VCaP (cell line): Measurements from ENCODE around the gene SMOC2.

Experiments
- H3K27ac ChIP-seq: fragments of 450-650 bp; 2 replicates; pipeline ENCODE4 v1.5.1; 2017
- TF ChIP-seq, protein P1 (sequence below): fragments of 450-650 bp; conservative IDR thresholded peaks from 2 replicates; pipeline ENCODE4 v1.5.1; 2017; ENCODE audit warnings: mild to moderate bottlenecking, moderate library complexity

The SMOC2 gene

DNA sequence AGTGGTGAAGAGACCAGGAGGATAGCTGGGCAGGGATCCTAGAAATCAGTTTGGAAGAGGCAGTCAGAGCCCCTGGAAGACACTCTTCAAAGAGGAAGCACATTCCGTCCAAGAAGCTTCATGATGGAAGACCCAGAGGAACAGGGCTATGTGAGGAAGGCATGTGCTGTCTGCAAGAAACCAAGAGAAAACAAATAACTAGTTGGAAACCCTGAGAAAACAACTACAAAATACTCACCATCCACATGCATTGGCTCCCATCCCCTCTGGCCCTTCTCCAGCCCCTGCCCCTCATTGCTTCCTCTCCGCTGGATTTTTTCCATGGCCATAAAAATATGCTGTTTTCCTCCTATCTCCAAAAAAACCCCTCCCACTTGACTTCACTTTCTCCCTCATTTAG, 40.9 kb upstream of the SMOC2 start:
- TF ChIP-seq, protein P1, sequence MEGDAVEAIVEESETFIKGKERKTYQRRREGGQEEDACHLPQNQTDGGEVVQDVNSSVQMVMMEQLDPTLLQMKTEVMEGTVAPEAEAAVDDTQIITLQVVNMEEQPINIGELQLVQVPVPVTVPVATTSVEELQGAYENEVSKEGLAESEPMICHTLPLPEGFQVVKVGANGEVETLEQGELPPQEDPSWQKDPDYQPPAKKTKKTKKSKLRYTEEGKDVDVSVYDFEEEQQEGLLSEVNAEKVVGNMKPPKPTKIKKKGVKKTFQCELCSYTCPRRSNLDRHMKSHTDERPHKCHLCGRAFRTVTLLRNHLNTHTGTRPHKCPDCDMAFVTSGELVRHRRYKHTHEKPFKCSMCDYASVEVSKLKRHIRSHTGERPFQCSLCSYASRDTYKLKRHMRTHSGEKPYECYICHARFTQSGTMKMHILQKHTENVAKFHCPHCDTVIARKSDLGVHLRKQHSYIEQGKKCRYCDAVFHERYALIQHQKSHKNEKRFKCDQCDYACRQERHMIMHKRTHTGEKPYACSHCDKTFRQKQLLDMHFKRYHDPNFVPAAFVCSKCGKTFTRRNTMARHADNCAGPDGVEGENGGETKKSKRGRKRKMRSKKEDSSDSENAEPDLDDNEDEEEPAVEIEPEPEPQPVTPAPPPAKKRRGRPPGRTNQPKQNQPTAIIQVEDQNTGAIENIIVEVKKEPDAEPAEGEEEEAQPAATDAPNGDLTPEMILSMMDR: no peak

DNA sequence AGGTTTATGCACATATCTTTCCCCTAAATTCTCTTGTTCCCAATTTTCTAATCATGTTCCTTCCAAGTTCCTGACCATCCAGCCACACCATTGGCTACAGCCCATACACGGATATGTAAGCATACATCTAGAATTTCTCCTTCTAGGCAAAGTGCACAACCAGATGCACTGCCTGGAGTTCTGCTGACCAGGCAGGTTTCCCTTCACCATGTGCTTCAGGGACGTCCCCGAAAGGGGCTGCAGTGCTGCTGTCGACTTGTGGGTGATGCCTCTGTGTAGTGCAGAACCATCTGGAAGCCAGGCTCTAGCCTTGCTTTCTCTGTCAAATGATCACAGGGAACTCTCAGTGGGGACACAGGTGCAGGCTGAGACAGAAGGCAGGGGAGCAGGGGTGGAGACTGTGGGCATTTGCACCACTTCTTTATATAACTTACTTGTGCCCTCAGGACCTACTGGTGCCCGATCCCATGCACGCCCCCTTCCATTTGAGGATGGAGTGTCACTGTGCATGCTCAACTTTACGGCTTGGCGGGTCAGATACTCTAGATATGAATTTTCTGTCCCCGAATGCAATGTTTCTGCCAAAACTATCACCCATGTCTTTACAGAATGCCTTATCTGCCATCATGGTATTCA, 37.5 kb upstream of the SMOC2 start:
- TF ChIP-seq, protein P1: no peak
- H3K27ac ChIP-seq: no peak overlapping the region

More for the DNA sequence above, 40.9 kb upstream of the SMOC2 start:
- H3K27ac ChIP-seq: no peak overlapping the region

DNA sequence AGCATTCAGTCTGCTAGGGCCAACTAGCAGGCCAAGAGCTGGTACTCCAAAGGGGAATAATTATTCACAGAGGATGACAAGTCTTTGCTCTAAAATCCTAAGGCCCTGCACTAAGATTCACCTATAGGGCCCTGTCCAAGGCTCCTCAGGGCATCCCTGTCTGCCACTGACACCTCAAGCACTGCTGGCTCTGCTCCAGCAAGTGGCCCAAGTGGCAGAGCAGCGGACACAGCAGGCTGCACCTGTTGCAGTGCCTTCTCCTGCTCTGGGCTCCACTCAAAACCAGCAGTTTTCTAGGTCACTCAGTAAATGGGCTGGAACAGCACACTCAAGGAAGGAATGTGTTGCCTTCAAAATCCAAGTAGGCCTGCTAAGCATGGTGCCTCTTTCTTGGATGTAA, 36.4 kb upstream of the SMOC2 start:
- TF ChIP-seq, protein P1: no peak
- H3K27ac ChIP-seq: no peak overlapping the region

DNA sequence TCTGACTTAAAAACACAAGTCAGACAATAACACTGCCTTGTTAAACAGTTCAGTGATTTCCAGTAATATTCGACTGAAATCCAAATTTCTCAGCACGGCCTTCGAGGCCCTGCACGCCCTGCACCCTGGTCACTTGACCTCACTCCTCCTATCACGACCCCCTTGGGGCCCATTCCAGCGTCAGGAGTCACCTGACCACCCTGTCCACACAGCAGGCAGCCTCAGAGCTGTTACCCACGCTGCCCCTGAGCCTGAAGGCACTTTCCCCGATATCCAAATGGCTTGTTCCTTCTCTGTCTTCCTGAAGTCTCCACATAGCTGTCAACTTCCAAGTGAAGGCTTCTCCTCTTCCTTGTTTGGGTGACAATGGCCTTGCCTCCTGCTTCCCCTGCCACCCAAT, 33.1 kb upstream of the SMOC2 start:
- TF ChIP-seq, protein P1: no peak
- no peak overlapping the region for H3K27ac ChIP-seq

DNA sequence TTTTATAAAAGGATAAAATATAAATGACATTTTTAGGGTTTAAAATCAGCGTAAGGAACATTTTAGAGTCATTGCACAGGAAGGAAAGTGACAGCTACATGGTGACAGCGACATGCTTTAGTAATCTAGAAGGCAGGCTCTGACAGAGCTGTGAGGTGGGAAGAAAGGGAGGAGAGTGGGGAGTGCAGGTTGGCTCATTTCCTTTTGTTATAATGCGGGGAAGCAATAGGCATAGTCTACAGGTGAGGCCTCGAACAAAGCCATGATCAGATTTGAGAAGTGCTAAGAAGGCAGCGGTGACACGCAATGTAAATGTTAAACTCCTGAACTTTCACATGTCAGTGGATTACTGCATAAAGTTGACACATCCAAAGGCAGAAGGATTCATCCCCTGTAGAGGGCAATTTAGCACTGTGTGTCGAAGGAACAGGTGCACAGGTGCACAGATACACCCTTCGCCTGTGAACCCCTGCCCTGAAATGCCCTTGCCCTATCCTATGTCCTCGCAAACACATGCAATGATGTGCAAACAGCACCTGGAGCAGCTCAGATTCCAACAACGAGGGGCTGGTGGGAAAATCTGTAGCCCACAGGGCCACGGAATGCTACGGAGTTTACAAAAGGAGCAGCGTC, 32.4 kb upstream of the SMOC2 start:
- H3K27ac ChIP-seq: no peak overlapping the region
- TF ChIP-seq, protein P1: no peak

DNA sequence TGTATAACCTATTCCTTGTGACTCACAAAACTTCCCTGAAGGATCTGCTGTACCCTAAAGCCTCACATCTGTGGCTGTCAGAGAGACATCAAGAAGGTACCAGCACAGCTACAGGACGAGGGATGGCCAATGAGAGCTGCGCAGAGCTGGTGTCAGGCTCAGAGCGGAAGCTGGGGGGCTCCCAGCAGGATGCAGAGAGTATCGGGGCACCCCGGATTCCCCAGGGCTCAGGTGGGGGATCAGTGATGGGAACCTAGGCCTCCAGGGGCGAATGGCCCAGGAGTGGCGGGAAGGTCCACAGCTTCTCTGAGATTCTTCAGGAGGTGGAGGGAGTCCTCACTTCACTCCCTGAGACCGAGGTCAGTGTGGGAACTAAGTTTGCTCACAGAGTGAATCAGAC, 30.9 kb upstream of the SMOC2 start:
- TF ChIP-seq, protein P1: no peak

DNA sequence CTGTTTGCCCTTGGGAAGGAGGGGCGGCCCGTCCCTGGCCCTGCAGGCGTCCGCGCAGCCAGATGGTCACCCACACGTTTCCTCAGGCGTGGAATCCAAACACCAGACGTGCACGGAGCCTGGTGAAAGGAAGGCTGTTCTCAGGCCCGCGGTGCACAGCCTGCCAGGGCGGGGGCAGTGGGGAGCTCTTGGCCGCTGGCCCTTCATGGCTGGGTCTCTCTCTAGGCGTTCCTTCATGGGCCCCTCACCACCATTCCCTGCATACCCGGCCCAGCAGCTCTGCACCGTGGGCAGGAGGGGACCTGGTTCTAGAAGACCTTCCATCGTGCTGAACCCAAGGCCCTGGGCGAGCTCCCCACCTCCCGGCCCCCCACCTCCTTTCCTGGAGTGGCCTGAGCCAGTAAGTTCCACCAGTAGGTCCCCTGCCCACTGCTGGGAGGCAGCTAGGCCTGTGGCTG, 30.4 kb upstream of the SMOC2 start:
- no peak overlapping the region for H3K27ac ChIP-seq
- TF ChIP-seq, protein P1: no peak

More for the DNA sequence above, 30.9 kb upstream of the SMOC2 start:
- no peak overlapping the region for H3K27ac ChIP-seq
